Small intestine (tissue), 16 donors: Measurements from ENCODE around the gene TRIM21. TPM values are rescaled to one million over a fixed set of nuclear protein-coding genes. Genes with fewer than 3 reads are reported as not detected.

Experiments used
- DNase-seq, 2 donors: peaks; one replicate each; pipeline versions ENCODE4 v3.0.0 to v3.0.0-alpha.2; 2013
- FAIRE-seq: peaks from 2 replicates; lab custom pipeline; 2012; peaks lifted over from hg19 to GRCh38; lab: Jason Lieb, UNC
- H3K27ac ChIP-seq, 3 donors: one replicate each; pipeline ENCODE4 v1.5.1; 2013; ENCODE audit warnings: low read length in 2 of 3, mild to moderate bottlenecking in 2 of 3, control low read depth in 1 of 3, inconsistent platforms in 1 of 3, low read depth in 1 of 3, moderate library complexity in 1 of 3
- H3K27me3 ChIP-seq, 3 donors: one replicate each; pipeline ENCODE4 v1.6.1; 2013; ENCODE audit warnings: low read length in 3 of 3, inconsistent platforms in 1 of 3; ENCODE audit not compliant: control insufficient read depth in 3 of 3, insufficient read depth in 3 of 3
- H3K36me3 ChIP-seq, 3 donors: one replicate each; pipeline ENCODE4 v1.6.1; 2013; ENCODE audit warnings: low read length in 3 of 3, inconsistent platforms in 1 of 3, low read depth in 1 of 3, mild to moderate bottlenecking in 1 of 3, moderate library complexity in 1 of 3; ENCODE audit not compliant: control insufficient read depth in 3 of 3, insufficient read depth in 2 of 3
- H3K4me1 ChIP-seq, 3 donors: one replicate each; pipeline ENCODE4 v1.6.1; 2013; ENCODE audit warnings: low read length in 2 of 3, inconsistent platforms in 1 of 3, low read depth in 1 of 3, mild to moderate bottlenecking in 1 of 3, moderate library complexity in 1 of 3; ENCODE audit not compliant: control insufficient read depth in 3 of 3, insufficient read depth in 2 of 3
- H3K4me3 ChIP-seq, 3 donors: one replicate each; pipeline ENCODE4 v1.5.1; 2013; ENCODE audit warnings: low read length in 3 of 3, control low read depth in 1 of 3, inconsistent platforms in 1 of 3, low read depth in 1 of 3, mild to moderate bottlenecking in 1 of 3, moderate library complexity in 1 of 3
- H3K9me3 ChIP-seq, 2 donors: one replicate each; pipeline ENCODE4 v1.6.1; 2013; ENCODE audit warnings: low read depth in 1 of 2, low read length in 1 of 2; ENCODE audit not compliant: control insufficient read depth in 2 of 2, insufficient read depth in 1 of 2
- WGBS, 3 donors: extraction: QIAGEN DNeasy Blood & Tissue Kit; methylation state at CpG; one replicate each; pipeline ENCODE4 v1.1.7; 2013; 5-methylcytosine and 5-hydroxymethylcytosine counted together
- long read RNA-seq, 10 donors: transcript quantifications; one replicate each; lab custom pipeline, GENCODE V29; 2026
- polyA plus RNA-seq, 4 donors: library from polyadenylated mRNA; stranded (reverse) in 3 of 4; unstranded in 1 of 4; fragments of 200-250 nt in 3 of 4; fragments of 120-200 nt in 1 of 4; gene quantifications; one replicate each; pipeline versions ENCODE4 v1.2.1 to v1.2.3, GENCODE V29; 2013
- donor health status: healthy with polysubstance abuse.
- donor health status: control.
- donor health status: control.
- donor health status: Bipolar disorder and iron deficiency.
- donor health status: healthy.

Gene TRIM21
- 10 to 100 TPM; 24.1 to 43.6 (median 40.0) TPM for polyA plus RNA-seq
- long read RNA-seq, donor 1, transcript TRIM21-201 (7 exons, 1,924 nt) = major isoform, 14 of 20 reads
- long read RNA-seq, donor 1, partial matches to known transcripts = 6 of 20 reads
- long read RNA-seq, donor 1, other reads (novel, unspliced or antisense) = 0 of 20 reads
- long read RNA-seq, donor 2, transcript TRIM21-201 (7 exons, 1,924 nt) = major isoform, 10 of 10 reads
- long read RNA-seq, donor 2, partial matches to known transcripts = 0 of 10 reads
- long read RNA-seq, donor 2, other reads (novel, unspliced or antisense) = 0 of 10 reads
- long read RNA-seq, donor 3, partial matches to known transcripts = 21 of 24 reads
- long read RNA-seq, donor 3, other reads (novel, unspliced or antisense) = 0 of 24 reads
- long read RNA-seq, donor 4 = 0 reads
- long read RNA-seq, donor 5, partial matches to known transcripts = 7 of 9 reads
- long read RNA-seq, donor 5, other reads (novel, unspliced or antisense) = 0 of 9 reads
- long read RNA-seq, donor 6, transcript TRIM21-201 (7 exons, 1,924 nt) = major isoform, 9 of 14 reads
- long read RNA-seq, donor 6, partial matches to known transcripts = 5 of 14 reads
- long read RNA-seq, donor 6, other reads (novel, unspliced or antisense) = 0 of 14 reads
- long read RNA-seq, donor 7 = 0 reads
- long read RNA-seq, donor 8 = 0 reads
- long read RNA-seq, donor 9, partial matches to known transcripts = 0 of 1 reads
- long read RNA-seq, donor 9, other reads (novel, unspliced or antisense) = 0 of 1 reads
- long read RNA-seq, donor 10, transcript TRIM21-201 (7 exons, 1,924 nt) = major isoform, 10 of 16 reads
- long read RNA-seq, donor 10, partial matches to known transcripts = 6 of 16 reads
- long read RNA-seq, donor 10, other reads (novel, unspliced or antisense) = 0 of 16 reads

DNA sequence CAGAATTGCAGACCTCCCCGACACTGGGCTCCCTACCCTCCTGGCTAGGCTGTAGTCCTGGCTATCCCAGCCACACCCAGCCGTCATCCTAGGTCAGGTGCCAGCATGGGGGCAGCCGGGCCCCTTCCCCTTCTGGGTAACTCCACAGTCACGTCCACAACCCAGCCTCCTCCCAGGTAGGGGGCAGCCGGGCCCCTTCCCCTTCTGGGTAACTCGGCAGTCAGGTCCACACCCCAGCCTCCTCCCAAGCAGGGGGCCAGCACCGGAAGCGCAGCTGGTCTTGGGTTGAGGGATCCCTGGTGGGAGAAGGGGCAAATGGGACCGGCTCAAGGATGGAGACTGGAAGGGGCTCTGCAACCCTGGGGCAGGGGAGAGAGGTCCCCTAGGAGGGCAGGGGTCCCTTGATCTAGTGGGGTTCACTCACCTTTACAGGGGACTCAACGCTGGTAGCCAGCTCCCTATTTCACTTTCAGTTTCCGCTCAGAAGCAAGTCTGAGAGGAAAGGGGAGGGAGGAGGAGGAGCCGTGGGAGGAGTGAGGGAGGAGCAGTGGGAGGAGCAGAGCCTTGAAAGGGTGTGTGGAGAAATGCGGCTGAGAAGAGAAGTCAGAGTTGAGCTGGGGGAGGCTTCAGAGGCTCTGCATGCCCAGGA lies at the start of gene TRIM21:
Gene TRIM21 (minus strand): TSS at position 494 of the 649 bp plus-strand sequence. CDS start 3,293 bp downstream, outside the sequence.
- no peak for FAIRE-seq
- 0 to 1% (median 0%) methylated on average over 12 to 13 of the region's 13 CpGs for WGBS, 3 donors

DNA sequence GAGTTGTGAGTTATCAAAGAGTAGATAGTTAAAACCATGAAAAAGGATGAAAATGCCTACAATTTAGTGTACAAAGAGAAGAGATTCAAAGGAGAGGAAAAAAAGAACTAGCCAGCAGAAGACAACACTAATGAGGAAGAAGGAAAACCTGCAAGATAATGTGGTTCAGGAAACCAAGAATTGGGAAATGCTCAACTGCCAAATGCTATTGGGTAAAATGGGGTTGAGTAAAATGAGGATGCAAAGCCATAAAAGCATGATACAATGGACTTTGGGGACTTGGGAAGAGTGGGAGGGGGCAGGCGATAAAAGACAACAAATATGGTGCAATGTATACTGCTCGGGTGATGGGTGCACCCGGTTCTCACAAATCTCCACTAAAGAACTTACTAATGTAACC lies 48.0 kb upstream of the TRIM21 start:
- FAIRE-seq (no peak), DNase-seq (no peak)
- WGBS, 3 donors = 87 to 97% (median 94%) methylated on average over 3 of the region's 3 CpGs
- Histone ChIP-seq H3K4me1 (peaks cover 0 to 4% (median 0%) of the 10 kb centered on the region in 3 donors), H3K9me3 (no peaks in the 10 kb centered on the region), H3K4me3 (no peak overlapping the region), H3K27ac (no peak overlapping the region), H3K27me3 (no peaks in the 10 kb centered on the region), H3K36me3 (no peaks in the 10 kb centered on the region)

More for the DNA sequence above, at the start of gene TRIM21:
- peaks cover 0 to 18% (median 7%) of the 10 kb centered on the region in 3 donors for H3K36me3 ChIP-seq
- H3K27me3 ChIP-seq = no peaks in the 10 kb centered on the region
- peak within 1 kb of the TSS; percentile 42 to 92 (median 82) for H3K27ac ChIP-seq
- peaks cover 0 to 8% of the 10 kb centered on the region in 2 donors for H3K9me3 ChIP-seq
- DNase-seq = peak; percentile 95 to 96
- H3K4me3 ChIP-seq = peak within 1 kb of the TSS; percentile 65 to 100 (median 66)
- H3K4me1 ChIP-seq = no peaks in the 10 kb centered on the region

GRCh38 chr11:4436411-4436810 lies 42.9 kb upstream of the TRIM21 start:
- FAIRE-seq (no peak), DNase-seq (no peak)
- H3K4me1 ChIP-seq = peaks cover 0 to 6% (median 0%) of the 10 kb centered on the region in 3 donors
- WGBS, 3 donors = 64 to 83% (median 81%) methylated on average over 1 of the region's 1 CpG
- H3K4me3 ChIP-seq = no peak overlapping the region
- H3K9me3 ChIP-seq = no peaks in the 10 kb centered on the region
- no peak overlapping the region for H3K27ac ChIP-seq
- no peaks in the 10 kb centered on the region for H3K36me3 ChIP-seq
- H3K27me3 ChIP-seq = peaks cover 0 to 2% (median 0%) of the 10 kb centered on the region in 3 donors

DNA sequence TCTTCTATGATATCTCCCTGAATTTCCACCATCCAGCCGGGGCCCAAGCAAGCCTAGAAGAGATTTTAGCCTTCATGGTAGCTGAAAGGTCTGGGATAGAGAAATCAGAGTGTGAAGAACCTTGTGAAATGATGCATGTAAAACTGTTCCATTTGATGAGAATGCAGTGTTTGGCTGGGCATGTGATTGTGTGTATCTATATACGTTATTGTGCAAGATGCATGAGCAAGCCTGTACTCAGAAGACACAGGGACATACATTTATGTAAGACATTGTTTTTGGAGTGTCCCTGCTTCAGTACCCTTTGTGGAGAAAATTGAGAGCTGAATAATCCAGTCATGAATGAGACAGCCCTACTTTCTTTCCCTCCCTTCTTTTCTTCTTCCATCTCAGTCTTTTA lies 40.4 kb upstream of the TRIM21 start:
- H3K4me3 ChIP-seq = no peak overlapping the region
- WGBS, 3 donors = 73 to 80% (median 79%) methylated on average over 2 of the region's 2 CpGs
- no peak overlapping the region for H3K27ac ChIP-seq
- no peak for FAIRE-seq
- no peak for DNase-seq
- H3K36me3 ChIP-seq = no peaks in the 10 kb centered on the region
- H3K4me1 ChIP-seq = peaks cover 0 to 24% (median 4%) of the 10 kb centered on the region in 3 donors
- H3K27me3 ChIP-seq = peaks cover 0 to 2% (median 0%) of the 10 kb centered on the region in 3 donors
- H3K9me3 ChIP-seq = no peaks in the 10 kb centered on the region

GRCh38 chr11:4430051-4430450 lies 36.5 kb upstream of the TRIM21 start:
- FAIRE-seq = no peak
- Histone ChIP-seq H3K9me3 (no peaks in the 10 kb centered on the region), H3K4me3 (no peak overlapping the region), H3K36me3 (no peaks in the 10 kb centered on the region), H3K27ac (peak overlapping the region in 1 of 3 donors; percentile 84), H3K4me1 (peaks cover 0 to 24% (median 4%) of the 10 kb centered on the region in 3 donors), H3K27me3 (peaks cover 0 to 2% (median 0%) of the 10 kb centered on the region in 3 donors)
- peak; percentile 80 to 93 for DNase-seq
- 5 to 49% (median 25%) methylated on average over 4 of the region's 4 CpGs for WGBS, 3 donors

DNA sequence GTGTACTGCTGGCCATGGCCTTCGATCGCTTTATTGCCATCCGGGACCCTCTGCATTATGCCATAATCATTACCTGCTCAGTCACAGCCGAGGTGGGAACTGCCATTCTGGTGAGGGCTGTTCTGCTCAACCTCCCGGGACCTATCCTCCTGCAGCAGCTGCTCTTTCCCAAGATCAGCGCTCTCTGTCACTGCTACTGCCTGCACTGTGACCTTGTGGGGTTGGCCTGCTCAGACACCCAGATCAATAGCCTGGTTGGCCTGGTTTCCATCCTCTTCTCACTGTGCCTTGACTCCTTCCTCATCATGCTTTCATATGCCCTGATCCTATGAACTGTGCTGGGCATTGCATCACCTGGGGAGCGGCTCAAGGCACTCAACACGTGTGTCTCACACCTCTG lies 24.9 kb upstream of the TRIM21 start:
- no peak for DNase-seq
- H3K4me1 ChIP-seq = no peaks in the 10 kb centered on the region
- no peak overlapping the region for H3K27ac ChIP-seq
- H3K4me3 ChIP-seq = no peak overlapping the region
- H3K9me3 ChIP-seq = no peaks in the 10 kb centered on the region
- no peaks in the 10 kb centered on the region for H3K27me3 ChIP-seq
- FAIRE-seq = no peak
- H3K36me3 ChIP-seq = no peaks in the 10 kb centered on the region
- WGBS, 3 donors = 72 to 80% (median 79%) methylated on average over 8 of the region's 8 CpGs

- Histone ChIP-seq H3K4me1 (no peaks in the 10 kb centered on the region), H3K36me3 (no peaks in the 10 kb centered on the region), H3K27ac (no peak overlapping the region), H3K9me3 (no peaks in the 10 kb centered on the region), H3K4me3 (no peak overlapping the region), H3K27me3 (no peaks in the 10 kb centered on the region)
- peak; percentile 7 to 59 for DNase-seq
- FAIRE-seq = no peak
- WGBS, 3 donors = 20 to 58% (median 33%) methylated on average over 1 of the region's 1 CpG
Observed at GRCh38 chr11:4416816-4417215, 23.3 kb upstream of the TRIM21 start.

- Histone ChIP-seq H3K27me3 (no peaks in the 10 kb centered on the region), H3K27ac (no peak overlapping the region), H3K36me3 (no peaks in the 10 kb centered on the region), H3K4me1 (no peaks in the 10 kb centered on the region), H3K9me3 (no peaks in the 10 kb centered on the region), H3K4me3 (no peak overlapping the region)
- FAIRE-seq = no peak
- DNase-seq = no peak
- WGBS, 3 donors = 55 to 67% (median 58%) methylated on average over 1 of the region's 1 CpG
Observed at GRCh38 chr11:4416306-4416705, 22.8 kb upstream of the TRIM21 start.
